Neutrophil (primary cell): ENCODE results near the gene USP6NL.
"Not testable (repeated sequence)": the region's sequence is repeated elsewhere in the genome, so short reads cannot be mapped to it uniquely, and the experiment has no call there.

Experiments used
- H3K27ac ChIP-seq: fragments of 200-600 bp; sonication (generic); 2 replicates; pipeline ENCODE4 v1.5.1; 2016; ENCODE audit warnings: mild to moderate bottlenecking, moderate library complexity
- H3K27me3 ChIP-seq: fragments of 200-600 bp; sonication (generic); 2 replicates; pipeline ENCODE4 v1.6.0; 2016; ENCODE audit warnings: mild to moderate bottlenecking
- H3K36me3 ChIP-seq: fragments of 200-600 bp; sonication (generic); 2 replicates; pipeline ENCODE4 v1.5.1; 2017
- H3K4me1 ChIP-seq, 2 experiments: fragments of 200-600 bp in 1 of 2; sonication (generic) in 1 of 2; 1 replicate in 1 of 2; 2 replicates in 1 of 2; pipeline versions ENCODE4 v1.5.1 to v1.6.1; 2013 to 2016; ENCODE audit warnings: low read depth in 1 of 2, low read length in 1 of 2, mild to moderate bottlenecking in 1 of 2, moderate library complexity in 1 of 2; ENCODE audit not compliant: control insufficient read depth in 1 of 2, insufficient read depth in 1 of 2
- H3K4me3 ChIP-seq, 2 experiments: fragments of 200-600 bp in 1 of 2; sonication (generic) in 1 of 2; 1 replicate in 1 of 2; 2 replicates in 1 of 2; pipeline ENCODE4 v1.5.1; 2013 to 2016; ENCODE audit warnings: low read depth in 1 of 2, low read length in 1 of 2, mild to moderate bottlenecking in 1 of 2, moderate library complexity in 1 of 2
- H3K9me3 ChIP-seq: fragments of 200-600 bp; sonication (generic); 2 replicates; pipeline ENCODE4 v1.5.1; 2016
- CTCF ChIP-seq: fragments of 200-600 bp; sonication (generic); IDR thresholded peaks from 2 replicates; pipeline ENCODE4 v1.5.1; 2016; ENCODE audit warnings: antibody characterized with exemption

Gene USP6NL

GRCh38 chr10:11442001-11442773, 169.3 kb downstream of the USP6NL start:
- H3K27me3 ChIP-seq: peaks cover 9% of the 10 kb centered on the region
- H3K27ac ChIP-seq: no peak overlapping the region
- no peaks in the 10 kb centered on the region for H3K9me3 ChIP-seq
- H3K4me3 ChIP-seq: no peak overlapping the region
- no peaks in the 10 kb centered on the region for H3K4me1 ChIP-seq
- H3K36me3 ChIP-seq: no peaks in the 10 kb centered on the region
- no peak for TF ChIP-seq CTCF

GRCh38 chr10:11441151-11441535, 170.3 kb downstream of the USP6NL start:
- Histone ChIP-seq H3K36me3 (no peaks in the 10 kb centered on the region), H3K4me3 (no peak overlapping the region), H3K27ac (no peak overlapping the region), H3K27me3 (peaks cover 9% of the 10 kb centered on the region), H3K4me1 (no peaks in the 10 kb centered on the region), H3K9me3 (no peaks in the 10 kb centered on the region)
- no peak for TF ChIP-seq CTCF

DNA sequence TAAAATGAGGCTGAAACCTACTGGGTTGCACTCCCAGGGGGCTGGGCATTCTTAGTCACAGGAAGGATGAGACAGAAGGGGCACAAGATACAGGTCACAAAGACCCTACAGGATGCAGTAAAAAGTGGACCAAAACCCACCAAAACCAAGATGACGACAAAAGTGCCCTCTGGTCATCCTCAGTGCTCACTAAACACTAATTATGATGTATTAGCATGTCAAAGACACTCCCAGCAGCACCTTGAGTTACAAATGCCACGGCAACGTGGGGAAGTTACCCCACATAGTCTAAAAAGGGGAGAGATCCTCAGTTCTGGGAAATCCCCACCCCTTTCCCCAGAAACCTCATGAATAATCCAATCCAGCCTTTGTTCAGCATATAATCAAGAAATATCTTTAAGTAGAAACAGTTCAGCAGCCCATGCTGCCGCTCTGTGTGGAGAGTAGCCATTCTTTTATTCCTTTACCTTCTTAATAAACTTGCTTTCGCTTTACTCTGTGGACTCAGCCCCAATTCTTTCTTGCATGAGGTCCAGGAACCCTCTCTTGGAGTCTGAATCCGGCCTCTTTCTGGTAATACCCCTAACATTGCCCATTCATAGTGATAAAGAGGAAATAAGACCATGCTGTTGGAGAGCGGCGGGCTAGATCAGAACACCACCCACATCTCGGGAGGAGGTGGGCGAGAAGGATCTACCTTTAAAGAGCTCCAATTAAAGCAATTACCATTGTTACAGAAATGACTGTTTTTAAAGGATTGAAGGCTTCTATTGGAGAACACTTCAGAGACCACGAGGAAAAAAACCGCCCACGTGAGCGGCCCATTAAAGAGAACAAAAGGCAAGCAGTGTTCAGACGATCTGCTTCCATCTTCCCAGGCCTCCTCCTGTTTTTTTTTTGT, 170.9 kb downstream of the USP6NL start:
- no peaks in the 10 kb centered on the region for H3K9me3 ChIP-seq
- no peak overlapping the region for H3K4me3 ChIP-seq
- H3K36me3 ChIP-seq: no peaks in the 10 kb centered on the region
- no peak for TF ChIP-seq CTCF
- peaks cover 9% of the 10 kb centered on the region for H3K27me3 ChIP-seq
- H3K27ac ChIP-seq: no peak overlapping the region
- H3K4me1 ChIP-seq: no peaks in the 10 kb centered on the region

DNA sequence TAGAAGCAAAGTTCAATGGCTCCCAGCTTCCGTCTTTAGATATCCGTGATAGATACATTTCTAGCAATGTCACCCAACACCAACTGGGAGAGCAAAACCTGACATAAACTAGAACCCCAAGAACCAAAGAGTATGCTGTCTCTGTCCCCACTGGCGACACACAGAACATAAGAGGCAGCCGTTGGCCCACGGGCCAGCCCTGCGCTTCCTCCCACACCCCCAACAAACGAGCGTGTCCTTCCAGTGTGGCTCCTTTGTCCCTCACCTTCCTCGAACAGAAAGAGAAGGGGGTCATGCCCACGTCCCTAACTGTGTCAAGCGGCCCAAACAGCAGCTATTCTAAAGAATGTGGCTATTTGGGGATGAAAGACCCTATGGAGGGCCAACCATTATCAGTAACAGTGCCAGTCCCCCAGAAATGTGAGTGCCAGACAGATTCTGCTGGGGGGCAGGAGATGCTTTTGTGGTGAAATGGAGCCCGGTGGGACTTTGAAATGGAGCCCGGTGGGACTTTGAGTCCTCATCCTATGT, 171.9 kb downstream of the USP6NL start:
- H3K36me3 ChIP-seq: no peaks in the 10 kb centered on the region
- no peaks in the 10 kb centered on the region for H3K4me1 ChIP-seq
- no peak for TF ChIP-seq CTCF
- no peaks in the 10 kb centered on the region for H3K9me3 ChIP-seq
- H3K27me3 ChIP-seq: peaks cover 15% of the 10 kb centered on the region
- no peak overlapping the region for H3K4me3 ChIP-seq
- H3K27ac ChIP-seq: no peak overlapping the region

DNA sequence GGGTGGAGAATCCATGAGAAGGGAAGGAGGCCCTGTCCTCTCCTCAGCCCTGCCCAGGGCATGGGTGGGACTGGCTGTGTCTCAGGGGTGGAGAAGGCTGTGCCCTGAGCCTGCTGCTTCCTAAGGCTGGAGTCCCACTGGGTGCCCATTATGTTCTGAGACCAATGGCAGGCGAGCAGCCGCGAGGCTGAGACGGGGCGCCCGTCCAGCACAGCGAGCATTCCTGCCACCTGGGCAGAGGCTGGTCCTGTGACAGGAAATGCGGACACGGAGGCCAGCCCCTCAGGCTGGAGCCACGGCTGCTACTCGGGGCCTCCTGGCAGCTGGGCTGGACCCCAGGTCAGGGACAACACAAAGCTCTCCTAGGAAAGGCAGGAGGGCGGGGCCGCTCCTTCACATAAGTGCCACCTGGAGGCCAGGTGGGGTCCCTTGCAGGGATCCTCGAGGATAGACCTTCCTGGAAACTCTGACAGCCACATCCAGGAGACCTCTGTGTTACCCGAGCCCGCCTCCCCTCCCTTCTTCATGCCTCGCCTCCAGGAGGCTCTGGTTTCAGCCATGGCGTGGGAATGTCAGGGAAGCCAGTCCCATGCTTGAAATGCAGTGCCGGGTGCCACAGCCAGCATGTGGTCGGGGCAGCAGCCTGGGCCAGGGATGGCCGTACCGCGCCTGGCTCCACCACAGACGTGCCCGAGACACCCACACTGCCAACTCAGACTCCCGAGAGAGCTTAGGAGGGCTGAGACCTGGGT, 173.9 kb downstream of the USP6NL start:
- Histone ChIP-seq H3K27ac (no peak overlapping the region), H3K4me3 (no peak overlapping the region), H3K9me3 (no peaks in the 10 kb centered on the region), H3K27me3 (peaks cover 15% of the 10 kb centered on the region), H3K36me3 (no peaks in the 10 kb centered on the region), H3K4me1 (no peaks in the 10 kb centered on the region)
- TF ChIP-seq CTCF: no peak

DNA sequence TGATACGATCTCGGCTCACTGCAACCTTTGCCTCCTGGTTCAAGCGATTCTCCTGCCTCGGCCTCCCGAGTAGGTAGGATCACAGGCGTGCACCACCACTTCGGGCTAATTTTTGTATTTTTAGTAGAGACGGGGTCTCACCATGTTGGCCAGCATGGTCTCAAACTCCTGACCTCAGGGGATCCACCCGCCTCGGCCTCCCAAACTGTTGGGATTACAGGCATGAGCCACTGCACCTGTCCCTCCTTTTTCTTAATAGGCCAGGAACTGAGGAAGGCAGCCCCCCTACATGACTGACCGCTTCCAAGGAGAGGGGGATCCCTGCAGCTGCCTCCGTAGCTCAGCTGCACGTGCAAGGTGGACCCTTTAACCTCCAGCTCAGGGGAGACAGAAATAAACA, 175.0 kb downstream of the USP6NL start:
- not testable (repeated sequence) for H3K4me3 ChIP-seq, H3K4me1 ChIP-seq

More for the DNA sequence above, 175.0 kb downstream of the USP6NL start:
- not testable (repeated sequence) for H3K27ac ChIP-seq, H3K9me3 ChIP-seq, H3K36me3 ChIP-seq
- peaks cover 15% of the 10 kb centered on the region for H3K27me3 ChIP-seq
